K562 (cell line): ENCODE measurements around the gene MTPN.

Experiments
- HINFP ChIP-seq: fragments of 450-650 bp; conservative IDR thresholded peaks from 2 replicates; pipeline ENCODE4 v1.6.1; 2016; ENCODE audit warnings: missing genetic modification characterization, low read depth, mild to moderate bottlenecking, control low read depth, missing compliant biosample characterization
- TAF1 ChIP-seq: IDR thresholded peaks from 2 replicates; pipeline ENCODE4 v1.6.1; 2011; ENCODE audit warnings: mild to moderate bottlenecking, low read length, moderate library complexity; ENCODE audit not compliant: insufficient read depth, control insufficient read depth, severe bottlenecking; ENCODE audit errors: extremely low read depth
- TF ChIP-seq, protein P1 (sequence below), 3 experiments: IDR thresholded peaks in 2 of 3; conservative IDR thresholded peaks in 1 of 3; 2 replicates each; pipeline ENCODE4 v1.5.1; 2011 to 2012; ENCODE audit warnings: low read length in 3 of 3, mild to moderate bottlenecking in 3 of 3, control low read depth in 2 of 3, improper control_type of control experiment in 1 of 3, inconsistent platforms in 1 of 3, low read depth in 1 of 3, mixed read lengths in 1 of 3, moderate library complexity in 1 of 3; ENCODE audit not compliant: insufficient read depth in 2 of 3

GRCh38 chr7:135965602-135966001, 11.6 kb downstream of the MTPN start:
- TF ChIP-seq, protein P1, sequence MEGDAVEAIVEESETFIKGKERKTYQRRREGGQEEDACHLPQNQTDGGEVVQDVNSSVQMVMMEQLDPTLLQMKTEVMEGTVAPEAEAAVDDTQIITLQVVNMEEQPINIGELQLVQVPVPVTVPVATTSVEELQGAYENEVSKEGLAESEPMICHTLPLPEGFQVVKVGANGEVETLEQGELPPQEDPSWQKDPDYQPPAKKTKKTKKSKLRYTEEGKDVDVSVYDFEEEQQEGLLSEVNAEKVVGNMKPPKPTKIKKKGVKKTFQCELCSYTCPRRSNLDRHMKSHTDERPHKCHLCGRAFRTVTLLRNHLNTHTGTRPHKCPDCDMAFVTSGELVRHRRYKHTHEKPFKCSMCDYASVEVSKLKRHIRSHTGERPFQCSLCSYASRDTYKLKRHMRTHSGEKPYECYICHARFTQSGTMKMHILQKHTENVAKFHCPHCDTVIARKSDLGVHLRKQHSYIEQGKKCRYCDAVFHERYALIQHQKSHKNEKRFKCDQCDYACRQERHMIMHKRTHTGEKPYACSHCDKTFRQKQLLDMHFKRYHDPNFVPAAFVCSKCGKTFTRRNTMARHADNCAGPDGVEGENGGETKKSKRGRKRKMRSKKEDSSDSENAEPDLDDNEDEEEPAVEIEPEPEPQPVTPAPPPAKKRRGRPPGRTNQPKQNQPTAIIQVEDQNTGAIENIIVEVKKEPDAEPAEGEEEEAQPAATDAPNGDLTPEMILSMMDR (IDR thresholded peaks at IDR 0.05 in 2 of 3, conservative IDR thresholded peaks at IDR 0.05 in 1 of 3; ENCODE audit: insufficient read depth in 2 of 3, low read depth in 1 of 3, low read length in 3 of 3) = no peak
- no peak for TF ChIP-seq TAF1
- no peak for TF ChIP-seq HINFP
